ENCODE data around the gene CEP63.
"Not testable (repeated sequence)": the region's sequence is repeated elsewhere in the genome, so short reads cannot be mapped to it uniquely, and the experiment has no call there.

Gene CEP63

DNA sequence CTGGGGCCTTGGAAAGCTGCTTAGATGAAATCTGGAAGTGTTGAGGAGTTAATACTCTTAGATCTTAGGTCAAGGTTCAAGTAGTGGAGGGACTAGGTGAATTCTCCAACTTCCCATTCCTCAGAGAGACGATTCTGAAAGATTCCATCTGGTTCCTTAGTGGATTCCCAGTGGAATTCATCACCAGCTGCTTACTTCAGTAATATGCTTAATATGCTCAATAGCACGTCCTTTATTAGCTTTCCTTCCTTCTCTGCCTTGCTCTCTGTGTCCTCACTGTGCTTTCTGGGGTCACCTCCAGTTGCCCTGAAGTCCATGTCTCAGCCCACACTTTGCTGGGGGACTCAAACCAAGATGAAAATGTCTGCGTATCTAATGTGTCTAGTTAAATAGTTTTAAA lies 31.0 kb downstream of the CEP63 start:
- DNase-seq (ENCODE audit: low read depth in 2 of 2), result no peak

DNA sequence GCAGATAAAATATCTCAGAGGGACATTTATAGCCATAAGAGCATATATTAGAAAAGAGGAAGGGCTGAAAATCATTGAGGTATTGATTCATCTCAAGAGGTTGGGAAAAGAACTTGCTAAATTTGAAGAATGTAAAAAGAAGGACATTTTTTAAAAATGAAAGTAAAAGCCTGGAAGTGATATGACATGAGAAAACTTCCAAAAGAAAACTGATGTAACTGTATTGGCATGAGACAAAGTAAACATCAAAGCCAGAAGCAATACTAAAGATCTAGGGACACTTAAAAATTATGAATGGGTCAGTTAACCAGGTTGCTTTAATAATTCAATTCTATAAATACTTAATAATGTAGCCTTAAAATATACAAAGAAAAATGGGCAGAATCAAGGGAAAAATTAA lies 31.9 kb downstream of the CEP63 start:
- no peak for DNase-seq (ENCODE audit: low read depth in 2 of 2)

DNA sequence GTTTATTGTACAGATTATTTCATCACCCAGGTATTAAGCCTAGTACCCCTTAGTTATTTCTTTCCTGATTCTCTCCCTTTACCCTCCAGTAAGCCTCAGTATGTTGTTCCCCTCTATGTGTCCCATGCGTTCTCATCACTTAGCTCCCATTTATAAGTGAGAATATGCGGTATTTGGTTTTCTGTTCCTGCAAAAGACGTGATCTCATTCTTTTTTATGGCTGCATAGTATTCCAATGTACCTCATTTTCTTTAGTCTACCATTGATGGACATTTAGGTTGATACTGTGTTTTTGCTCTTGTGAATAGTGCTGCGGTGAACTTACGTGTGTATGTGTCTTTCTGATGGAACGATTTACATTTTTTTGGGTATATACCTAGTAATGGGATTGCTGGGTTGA lies 36.7 kb downstream of the CEP63 start:
- DNase-seq (ENCODE audit: low read depth in 2 of 2), result no peak

DNA sequence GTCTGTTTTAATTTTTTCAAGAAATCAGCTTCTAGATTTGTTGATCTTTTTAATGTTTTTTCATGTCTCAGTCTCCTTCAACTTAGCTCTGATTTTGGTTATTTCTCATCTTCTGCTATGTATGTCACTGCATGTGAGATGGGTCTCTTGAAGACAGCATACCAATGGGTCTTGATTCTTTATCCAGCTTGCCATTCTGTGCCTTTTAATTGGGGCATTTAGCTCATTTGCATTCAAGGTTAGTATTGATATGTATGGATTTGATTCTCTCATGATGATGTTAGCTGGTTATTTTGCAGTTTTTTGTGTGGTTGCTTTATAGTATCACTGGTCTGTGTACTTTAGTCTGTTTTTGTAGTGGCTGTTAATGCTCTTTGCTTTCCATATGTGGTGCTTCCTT lies 39.4 kb downstream of the CEP63 start:
- DNase-seq (ENCODE audit: low read depth in 2 of 2), result no peak

DNA sequence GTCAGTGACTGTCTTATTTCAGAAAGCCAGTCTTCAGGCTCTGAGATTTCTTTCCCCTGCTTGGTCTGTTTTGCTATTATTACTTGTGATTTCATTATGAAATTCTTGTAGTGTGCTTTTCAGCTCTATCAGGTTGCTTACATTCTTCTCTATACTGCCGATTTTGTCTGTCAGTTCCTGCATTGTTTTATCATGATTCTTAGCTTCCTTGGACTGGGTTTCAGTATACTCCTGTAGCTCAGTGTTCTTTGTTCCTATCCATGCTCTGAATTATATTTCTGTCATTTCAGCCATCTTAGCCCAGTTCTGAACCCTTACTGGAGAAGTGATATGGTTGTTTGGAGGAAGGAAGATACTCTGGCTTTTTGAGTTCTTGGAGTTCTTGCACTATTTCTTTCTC lies 40.5 kb downstream of the CEP63 start:
- no peak for DNase-seq (ENCODE audit: low read depth in 2 of 2)

DNA sequence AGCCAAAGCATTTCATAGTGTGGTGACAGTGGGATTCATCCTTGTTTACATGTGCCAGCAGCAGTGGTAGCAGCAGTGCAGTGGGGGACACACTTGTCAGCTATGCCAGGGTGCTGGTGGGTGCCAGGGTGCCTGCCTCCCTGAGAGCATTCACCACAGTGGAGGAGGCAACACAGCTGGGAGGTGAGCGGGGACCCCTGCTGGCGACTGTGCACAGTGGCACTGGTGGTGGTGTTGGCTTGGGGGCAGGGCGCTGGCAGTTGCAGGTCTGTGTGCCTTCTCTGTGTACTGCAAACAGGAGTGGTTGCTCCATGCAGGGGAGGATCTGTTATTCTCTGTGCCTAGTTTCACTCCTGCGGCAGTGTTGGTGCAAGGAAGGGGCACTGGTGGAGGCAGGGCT lies 41.2 kb downstream of the CEP63 start:
- no peak for DNase-seq (ENCODE audit: low read depth in 2 of 2)

DNA sequence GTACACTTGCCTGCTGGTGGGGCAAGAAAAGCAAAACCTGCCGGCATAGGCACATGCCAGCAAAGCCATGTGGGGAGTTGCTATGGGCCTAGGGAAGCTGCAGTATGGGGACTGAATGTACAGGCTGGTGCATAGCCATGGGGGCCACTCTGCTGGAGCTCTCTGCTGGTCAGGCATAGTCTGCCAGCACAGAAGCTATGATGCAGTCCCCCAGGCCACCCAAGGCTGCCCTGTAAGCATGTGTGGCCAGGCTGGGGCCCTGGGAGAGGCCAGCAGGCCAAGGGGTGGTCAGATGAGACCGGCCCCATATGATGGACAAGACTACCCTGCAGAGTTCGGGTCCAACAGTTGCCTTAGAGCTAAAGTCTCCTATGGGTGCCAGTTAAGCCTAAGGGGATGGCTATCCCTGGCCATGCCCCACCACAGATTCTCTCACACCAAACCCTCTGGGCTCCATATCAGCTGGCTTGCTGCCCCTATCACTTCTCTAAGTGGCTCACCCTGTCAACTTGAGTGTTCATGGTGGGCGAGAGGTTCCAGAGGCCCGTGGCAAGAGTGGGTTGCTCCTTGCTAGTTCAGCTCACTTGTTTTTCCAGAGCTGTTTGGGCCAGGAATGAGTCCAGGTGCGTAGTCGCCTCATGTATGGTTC lies 41.8 kb downstream of the CEP63 start:
- DNase-seq (ENCODE audit: low read depth in 2 of 2), result no peak

DNA sequence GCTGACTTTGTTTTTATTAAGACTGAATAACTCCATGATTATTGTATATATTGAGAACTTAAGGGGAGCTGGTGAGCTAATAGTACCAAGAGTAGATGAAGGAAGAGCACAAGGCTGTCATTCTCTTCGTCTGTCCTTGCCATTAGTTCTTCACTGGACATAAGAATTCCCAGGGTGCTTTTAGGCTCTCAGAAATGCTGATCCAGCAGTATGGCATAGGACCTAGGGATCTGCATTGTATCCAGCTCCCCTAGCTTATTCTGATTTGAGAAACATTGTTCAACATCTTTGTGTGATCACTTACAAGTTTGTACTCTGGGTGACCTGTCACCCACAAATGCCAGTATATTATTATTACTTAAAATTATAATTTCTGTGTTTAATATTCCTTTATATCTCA lies 47.6 kb downstream of the CEP63 start:
- no peak for DNase-seq (ENCODE audit: low read depth in 2 of 2)

DNA sequence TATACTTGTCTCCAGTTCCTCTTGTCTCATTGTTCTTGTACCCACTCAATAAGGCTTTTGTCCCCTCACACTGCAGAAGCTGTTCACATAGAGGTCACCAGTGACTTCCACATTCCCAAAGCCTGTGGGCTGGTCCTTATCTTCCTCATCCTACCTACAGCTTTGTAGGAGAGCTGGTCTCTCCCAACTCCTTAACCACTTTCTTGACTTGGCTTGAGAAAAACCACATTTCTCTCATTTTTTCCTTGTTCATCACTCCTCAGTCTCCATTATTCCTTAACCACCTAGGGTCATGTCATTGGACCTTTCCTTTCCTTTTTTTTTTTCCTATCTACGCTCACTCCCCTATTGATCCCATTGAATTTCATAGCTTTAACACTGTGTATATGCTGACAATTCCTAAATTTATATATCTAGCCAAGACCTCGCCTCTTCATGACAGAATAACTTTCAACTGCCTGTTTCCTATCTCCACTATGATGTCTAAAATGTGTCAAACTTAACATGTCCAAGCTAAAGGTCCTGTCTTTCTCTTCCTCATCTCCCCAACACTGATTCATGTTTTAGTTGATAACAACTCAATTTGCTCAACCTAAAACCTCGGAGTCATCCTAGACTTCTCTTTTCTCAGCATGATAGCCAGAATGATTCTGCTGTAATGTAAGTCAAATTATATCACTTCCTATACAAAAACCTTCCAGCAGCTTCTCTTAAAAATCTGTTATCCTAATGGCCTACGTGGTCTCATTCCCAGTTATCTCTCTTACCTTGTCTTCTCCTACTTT lies 49.5 kb downstream of the CEP63 start:
- no peak for DNase-seq (ENCODE audit: low read depth in 2 of 2)

DNA sequence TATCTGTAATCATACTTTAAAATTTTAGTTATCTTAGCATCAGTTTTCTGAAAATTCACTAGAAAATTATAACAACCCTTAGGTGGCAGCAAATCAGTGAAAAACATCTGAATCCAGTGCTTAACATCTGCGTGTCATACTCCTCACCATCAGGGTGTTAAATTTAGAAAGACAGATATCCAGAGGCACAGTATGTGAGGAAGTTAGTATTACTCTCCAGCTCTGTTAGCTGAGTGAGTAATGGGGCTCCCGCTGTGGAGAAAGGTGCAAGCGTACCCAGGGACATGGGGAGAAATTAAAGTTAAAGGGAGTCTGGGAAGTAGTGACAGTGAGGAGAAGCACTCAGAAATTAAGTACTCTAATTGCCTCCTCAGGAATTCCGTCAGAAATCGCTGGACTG lies 50.9 kb downstream of the CEP63 start:
- no peak for DNase-seq (ENCODE audit: low read depth in 2 of 2)

DNA sequence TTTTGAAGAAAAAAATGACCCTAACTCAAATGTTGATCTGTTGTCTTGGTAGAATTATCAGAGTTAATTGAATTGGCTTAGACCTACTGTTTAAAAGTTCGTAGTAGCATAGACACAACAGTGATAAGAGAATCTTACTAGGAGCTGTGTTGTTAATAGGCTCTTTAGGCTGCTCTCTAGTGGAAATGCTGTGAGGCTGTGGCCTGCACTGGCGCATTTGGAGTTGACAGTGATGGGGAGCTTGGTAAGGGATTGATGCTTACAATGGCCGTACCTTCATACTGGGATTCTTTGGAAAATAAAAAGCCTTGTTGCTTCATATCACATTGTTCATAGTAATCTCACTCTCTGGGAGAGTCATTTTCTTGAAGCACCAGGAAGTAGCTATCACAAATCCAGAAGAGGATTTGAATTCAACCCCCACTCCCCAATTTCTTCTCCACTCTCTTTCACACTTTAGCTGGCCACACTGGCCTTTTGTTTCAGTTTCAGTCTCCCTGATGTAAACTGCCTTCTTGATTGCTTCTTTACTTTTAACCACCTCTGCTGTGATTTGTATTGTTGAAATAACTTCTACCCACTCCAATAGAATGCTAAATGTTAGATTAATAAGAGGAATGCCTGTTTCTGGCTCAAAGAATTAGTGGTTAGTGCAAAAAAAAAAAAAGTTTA lies 56.6 kb downstream of the CEP63 start:
- no peak for DNase-seq (ENCODE audit: low read depth in 2 of 2)

DNA sequence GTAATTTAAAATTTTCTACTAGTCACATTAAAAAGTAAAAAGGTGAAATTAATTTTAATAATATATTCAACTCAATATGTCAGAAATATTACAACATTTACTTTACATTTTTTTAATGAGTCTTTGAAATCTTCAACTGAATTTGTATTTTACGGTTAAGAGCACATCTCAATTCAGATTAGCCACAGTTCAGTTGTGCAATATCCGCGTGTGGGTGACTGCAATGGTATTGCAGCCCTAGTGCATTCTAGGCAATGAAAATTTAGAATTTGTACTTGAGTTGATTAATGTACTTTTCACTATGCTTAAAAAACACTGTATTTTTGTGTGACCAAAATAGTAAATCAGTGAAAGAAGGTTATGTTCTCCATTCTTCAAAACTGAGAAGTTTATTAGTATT lies 57.3 kb downstream of the CEP63 start:
- no peak for DNase-seq (ENCODE audit: low read depth in 2 of 2)

DNA sequence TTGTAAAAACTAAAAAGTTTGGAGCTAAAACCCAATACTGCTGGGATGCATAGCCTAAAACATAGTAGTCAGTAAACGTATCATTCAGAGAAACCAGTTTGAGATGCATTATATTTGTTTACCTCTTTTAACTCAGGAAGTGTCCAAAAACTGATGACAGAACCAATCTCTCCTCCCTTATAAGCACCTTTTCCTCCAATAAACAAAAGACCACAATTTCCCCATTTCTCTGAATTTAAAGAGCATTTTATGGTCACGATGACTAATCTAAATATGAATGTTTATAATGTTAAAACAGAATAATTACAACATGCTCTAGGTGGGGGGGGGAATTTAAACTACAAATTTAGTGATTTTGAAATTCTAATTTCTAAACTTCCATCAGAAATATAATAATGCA lies 58.5 kb downstream of the CEP63 start:
- DNase-seq (ENCODE audit: low read depth in 2 of 2), result no peak

DNA sequence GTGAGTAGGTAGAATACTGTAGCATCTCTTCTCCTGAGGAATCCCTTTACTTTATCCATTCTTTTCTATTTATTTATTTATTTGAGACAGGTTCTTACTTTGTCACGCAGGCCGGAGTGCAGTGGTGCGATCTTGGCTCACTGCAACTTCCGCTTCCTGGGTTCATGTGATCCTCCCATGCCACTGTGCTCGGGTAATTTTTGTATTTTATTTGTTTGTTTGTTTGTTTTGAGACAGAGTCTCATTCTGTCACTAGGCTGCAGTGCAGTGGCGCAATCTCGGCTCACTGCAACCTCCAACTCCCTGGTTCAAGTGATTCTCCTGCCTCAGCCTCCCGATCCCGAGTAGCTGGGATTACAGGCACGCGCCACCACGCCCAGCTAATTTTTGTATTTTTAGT lies 58.9 kb downstream of the CEP63 start:
- not testable (repeated sequence) for DNase-seq (ENCODE audit: low read depth in 2 of 2)

DNA sequence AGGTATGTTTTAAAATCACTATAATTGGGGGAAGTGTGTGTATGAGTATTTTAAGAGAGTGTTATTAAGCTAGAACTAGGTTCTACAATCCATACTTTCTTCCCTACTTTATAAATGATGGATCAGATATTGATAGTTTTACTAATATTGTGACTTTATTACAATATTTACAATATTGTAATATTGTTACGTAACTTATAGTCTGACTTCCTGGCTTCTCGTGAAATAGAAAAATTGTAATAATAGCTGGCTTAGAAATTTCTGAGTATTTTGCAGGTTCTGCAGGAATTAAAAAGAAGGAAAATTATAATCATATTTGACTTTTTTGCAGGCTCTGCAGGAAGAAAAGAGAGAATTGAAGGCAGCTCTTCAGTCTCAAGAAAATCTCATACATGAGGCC lies 60.0 kb downstream of the CEP63 start:
- DNase-seq (ENCODE audit: low read depth in 2 of 2), result no peak

DNA sequence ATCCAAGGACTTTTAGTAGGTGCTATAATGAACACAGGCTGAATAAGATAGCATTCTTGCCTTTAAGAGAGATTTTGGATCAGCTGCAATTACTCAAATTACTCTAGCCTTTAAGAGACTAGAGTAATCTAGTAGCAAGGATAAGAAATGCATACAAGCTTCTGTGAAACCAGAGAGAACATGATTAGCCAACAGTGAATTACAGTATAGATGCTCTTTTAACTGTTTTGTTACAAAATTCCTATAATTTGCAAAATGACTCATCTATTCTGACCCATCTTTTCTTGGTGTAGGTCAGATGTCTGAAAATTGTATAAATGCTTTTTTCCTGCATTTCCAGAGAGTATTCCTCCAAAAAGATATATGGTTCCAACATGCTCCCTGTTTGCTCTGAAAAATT lies 66.9 kb downstream of the CEP63 start:
- DNase-seq (ENCODE audit: low read depth in 2 of 2), result no peak

DNA sequence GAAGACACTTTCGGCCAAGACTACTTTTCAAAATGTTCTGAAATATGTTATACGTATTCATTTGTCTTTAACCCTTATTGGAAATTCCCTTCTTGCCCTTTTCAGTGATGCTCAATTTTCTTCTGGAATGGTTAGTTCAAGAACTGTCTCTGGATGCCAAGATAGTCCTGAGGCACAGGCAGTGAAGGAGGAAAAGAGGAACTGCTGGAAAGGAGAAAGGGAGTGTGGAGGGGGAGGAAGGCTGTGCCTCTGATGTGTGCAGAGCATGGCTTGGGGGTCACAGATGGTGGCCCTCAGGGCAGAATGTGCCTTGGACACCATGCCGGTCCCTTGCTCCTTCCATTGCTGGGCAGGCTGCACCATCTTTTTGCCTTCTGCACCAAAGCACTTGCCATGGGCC lies 73.7 kb downstream of the CEP63 start:
- no peak for DNase-seq (ENCODE audit: low read depth in 2 of 2)

DNA sequence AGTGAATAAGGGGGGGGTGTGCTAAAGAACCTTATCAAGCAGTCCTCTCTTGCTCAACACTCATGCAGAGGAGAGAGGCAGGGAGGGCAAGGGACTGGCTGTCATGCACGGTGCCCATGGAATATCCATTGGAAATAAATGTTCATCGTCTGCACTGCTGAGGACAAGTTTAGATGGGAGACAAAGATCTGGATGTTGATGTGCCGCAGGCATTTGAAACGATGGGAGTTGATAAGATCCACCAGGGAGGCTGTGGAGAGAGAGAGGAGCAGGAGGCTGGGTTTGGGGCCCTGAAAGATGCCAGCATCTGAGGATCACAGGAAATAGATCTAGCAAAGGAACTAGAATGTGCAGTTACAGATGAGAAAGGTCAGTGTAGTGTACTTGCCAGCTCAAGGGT lies 76.2 kb downstream of the CEP63 start:
- no peak for DNase-seq (ENCODE audit: low read depth in 2 of 2)

DNA sequence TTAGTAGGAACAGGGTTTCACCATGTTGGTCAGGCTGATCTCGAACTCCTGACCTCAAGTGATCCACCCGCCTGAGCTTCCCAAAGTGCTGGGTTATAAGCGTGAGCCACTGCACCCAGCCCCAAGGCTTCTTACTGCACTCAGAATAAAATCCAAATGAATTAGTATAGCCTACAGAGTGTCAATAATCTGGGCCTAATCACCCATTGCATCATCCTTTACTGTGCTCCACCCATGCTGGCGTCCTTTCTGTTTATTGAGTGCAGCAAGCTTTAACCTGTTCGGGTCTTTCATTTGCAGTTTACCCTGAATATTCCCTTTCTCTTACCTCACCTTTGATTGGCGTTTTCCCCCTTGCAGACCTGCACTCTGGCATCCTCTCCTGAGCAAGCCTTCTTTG lies 77.7 kb downstream of the CEP63 start:
- no peak for DNase-seq (ENCODE audit: low read depth in 2 of 2)

DNA sequence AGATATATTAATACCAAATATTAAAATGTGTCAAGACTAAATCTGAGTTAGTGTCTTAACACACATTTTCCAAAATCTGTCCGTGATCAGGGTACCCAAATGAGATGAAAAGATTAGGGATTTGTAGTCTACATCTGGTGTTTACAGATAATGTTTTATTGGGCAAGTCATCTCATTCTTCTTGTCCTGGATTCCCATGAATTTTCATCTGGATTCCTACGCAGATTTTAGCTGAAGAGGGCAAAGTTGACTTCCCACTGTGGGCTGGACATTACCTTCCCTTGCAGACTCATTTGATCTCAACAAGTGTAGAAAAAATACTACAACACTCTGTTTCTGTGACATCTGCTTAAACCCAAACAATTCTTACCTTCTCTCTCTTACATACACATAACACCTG lies 79.1 kb downstream of the CEP63 start:
- no peak for DNase-seq (ENCODE audit: low read depth in 2 of 2)

DNA sequence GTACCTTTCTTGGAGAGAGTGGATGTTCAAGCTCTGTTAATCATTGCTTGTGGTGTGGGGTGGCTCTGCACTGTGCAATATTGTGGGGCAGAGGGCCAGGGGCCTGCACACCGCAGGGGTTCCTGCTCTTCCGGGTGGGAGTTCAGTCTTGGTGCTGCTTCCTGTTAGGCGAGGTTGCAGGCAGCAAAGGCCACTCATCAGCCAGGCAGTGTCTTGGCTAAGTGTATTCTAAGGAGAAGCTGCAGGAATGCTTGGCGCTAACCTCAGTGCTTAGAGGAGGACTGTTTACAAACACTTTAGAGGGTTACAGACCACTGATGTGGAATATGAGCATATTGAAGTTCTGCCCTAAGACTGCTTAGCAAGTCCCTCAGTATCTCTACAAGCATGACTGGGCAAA lies 81.7 kb downstream of the CEP63 start:
- no peak for DNase-seq (ENCODE audit: low read depth in 2 of 2)

DNA sequence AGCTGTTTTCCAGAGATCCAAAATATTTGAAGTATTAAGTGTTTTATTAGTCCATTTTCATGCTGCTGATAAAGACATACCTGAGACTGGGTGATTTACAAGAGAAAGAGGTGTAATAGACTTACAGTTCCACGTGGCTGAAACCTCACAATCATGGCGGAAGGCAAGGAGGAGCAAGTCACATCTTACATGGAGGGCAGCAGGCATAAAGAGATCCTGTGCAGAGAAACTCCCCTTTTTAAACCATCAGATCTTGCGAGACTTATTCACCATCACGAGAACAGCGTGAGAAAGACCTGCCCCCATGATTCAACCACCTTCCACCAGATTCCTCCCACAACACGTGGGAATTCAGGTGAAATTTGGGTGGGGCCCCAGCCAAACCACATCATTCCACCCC lies 82.9 kb downstream of the CEP63 start:
- no peak for DNase-seq (ENCODE audit: low read depth in 2 of 2)

DNA sequence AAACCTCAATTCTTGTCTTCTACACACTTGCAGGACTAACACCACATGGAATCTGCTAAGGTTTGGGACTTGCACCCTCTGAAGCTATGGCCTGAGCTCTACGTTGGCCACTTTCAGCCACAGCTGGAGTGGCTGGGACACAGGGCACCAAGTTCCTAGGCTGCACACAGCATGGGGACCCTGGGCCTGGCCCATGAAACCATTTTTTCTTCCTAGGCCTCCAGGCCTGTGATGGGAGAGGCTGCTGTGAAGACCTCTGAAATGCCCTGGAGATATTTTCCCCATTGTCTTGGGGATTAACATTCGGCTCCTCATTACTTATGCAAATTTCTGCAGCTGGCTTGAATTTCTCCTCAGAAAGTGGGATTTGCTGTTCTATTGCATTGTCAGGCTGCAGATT lies 84.0 kb downstream of the CEP63 start:
- not testable (repeated sequence) for DNase-seq (ENCODE audit: low read depth in 2 of 2)
